ENCODE measurements around the gene CAMSAP3. TPM values are rescaled to one million over a fixed set of nuclear protein-coding genes. Genes with fewer than 3 reads are reported as not detected.
A peak's percentile ranks its signal among the peaks of the same experiment; 100 is the strongest.

The CAMSAP3 gene
- total and polyA plus RNA-seq, 7 experiments from 2014 or later = 0.06 to 0.76 (median 0.20) TPM; not detected in 1

GRCh38 chr19:7602935-7603497 is 7.4 kb downstream of the CAMSAP3 start:
- Mint-ChIP-seq H3K27ac (no peak overlapping the region), H3K4me3 (no peak overlapping the region), H3K27me3 (peaks cover 9 to 31% (median 18%) of the 10 kb centered on the region in 5 donors), H3K9me3 (peaks cover 0 to 6% (median 0%) of the 10 kb centered on the region in 11 donors), H3K36me3 (no peaks in the 10 kb centered on the region), H3K4me1 (peaks cover 0 to 6% (median 0%) of the 10 kb centered on the region in 7 donors)
- Histone ChIP-seq H3K4me3 (ENCODE audit: low read length) (no peak overlapping the region), H3K27ac (ENCODE audit: low read depth, low read length) (no peak overlapping the region), H3K9me3 (ENCODE audit: control insufficient read depth in 2 of 3, low read length in 3 of 3) (no peaks in the 10 kb centered on the region), H3K4me1 (ENCODE audit: control insufficient read depth in 2 of 2, insufficient read depth in 2 of 2, low read length in 2 of 2) (no peaks in the 10 kb centered on the region), H3K36me3 (ENCODE audit: control insufficient read depth in 2 of 3, insufficient read depth in 3 of 3, low read length in 3 of 3) (no peaks in the 10 kb centered on the region), H3K27me3 (ENCODE audit: control insufficient read depth in 2 of 2, insufficient read depth in 2 of 2, low read length in 2 of 2) (no peaks in the 10 kb centered on the region)
- DNase-seq (no peak), ATAC-seq (no peak)
- CTCF ChIA-PET = no interaction called here
- POLR2A ChIA-PET = no interaction called here
- intact Hi-C loops (cut with micrococcal nuclease) = no loop called here

GRCh38 chr19:7603919-7604318 is 8.3 kb downstream of the CAMSAP3 start:
- Mint-ChIP-seq H3K27me3 (peaks cover 2 to 23% (median 11%) of the 10 kb centered on the region in 5 donors), H3K36me3 (no peaks in the 10 kb centered on the region), H3K4me3 (no peak overlapping the region), H3K27ac (no peak overlapping the region), H3K4me1 (peaks cover 0 to 6% (median 0%) of the 10 kb centered on the region in 7 donors), H3K9me3 (peaks cover 0 to 4% (median 0%) of the 10 kb centered on the region in 11 donors)
- POLR2A ChIA-PET = no interaction called here
- DNase-seq (no peak), ATAC-seq (no peak)
- H3K4me1 ChIP-seq (ENCODE audit: control insufficient read depth in 2 of 2, insufficient read depth in 2 of 2, low read length in 2 of 2) = no peaks in the 10 kb centered on the region
- H3K4me3 ChIP-seq (ENCODE audit: low read length) = no peak overlapping the region
- CTCF ChIA-PET = no interaction called here
- intact Hi-C loops (cut with micrococcal nuclease) = no loop called here
- H3K36me3 ChIP-seq (ENCODE audit: control insufficient read depth in 2 of 3, insufficient read depth in 3 of 3, low read length in 3 of 3) = no peaks in the 10 kb centered on the region
- H3K27ac ChIP-seq (ENCODE audit: low read depth, low read length) = no peak overlapping the region
- no peaks in the 10 kb centered on the region for H3K9me3 ChIP-seq (ENCODE audit: control insufficient read depth in 2 of 3, low read length in 3 of 3)
- H3K27me3 ChIP-seq (ENCODE audit: control insufficient read depth in 2 of 2, insufficient read depth in 2 of 2, low read length in 2 of 2) = no peaks in the 10 kb centered on the region

GRCh38 chr19:7605490-7606222 is 10.0 kb downstream of the CAMSAP3 start:
- Histone ChIP-seq H3K9me3 (ENCODE audit: control insufficient read depth in 2 of 3, low read length in 3 of 3) (no peaks in the 10 kb centered on the region), H3K36me3 (ENCODE audit: control insufficient read depth in 2 of 3, insufficient read depth in 3 of 3, low read length in 3 of 3) (no peaks in the 10 kb centered on the region), H3K27me3 (ENCODE audit: control insufficient read depth in 2 of 2, insufficient read depth in 2 of 2, low read length in 2 of 2) (no peaks in the 10 kb centered on the region), H3K4me1 (ENCODE audit: control insufficient read depth in 2 of 2, insufficient read depth in 2 of 2, low read length in 2 of 2) (no peaks in the 10 kb centered on the region), H3K27ac (ENCODE audit: low read depth, low read length) (no peak overlapping the region), H3K4me3 (ENCODE audit: low read length) (no peak overlapping the region)
- peak; percentile 71 for ATAC-seq
- no peak for DNase-seq
- Mint-ChIP-seq H3K9me3 (peaks cover 0 to 4% (median 0%) of the 10 kb centered on the region in 11 donors), H3K27me3 (peaks cover 2 to 22% (median 11%) of the 10 kb centered on the region in 5 donors), H3K27ac (no peak overlapping the region), H3K4me1 (peaks cover 0 to 6% (median 0%) of the 10 kb centered on the region in 7 donors), H3K36me3 (no peaks in the 10 kb centered on the region), H3K4me3 (no peak overlapping the region)
- intact Hi-C loops (cut with micrococcal nuclease) = no loop called here
- ChIA-PET CTCF (interaction anchor here (1.1 kb wide), 1 partner anchor 37 kb away, joined by 4 read pairs; no protein-coding TSS in a partner anchor), POLR2A (no interaction called here)

DNA sequence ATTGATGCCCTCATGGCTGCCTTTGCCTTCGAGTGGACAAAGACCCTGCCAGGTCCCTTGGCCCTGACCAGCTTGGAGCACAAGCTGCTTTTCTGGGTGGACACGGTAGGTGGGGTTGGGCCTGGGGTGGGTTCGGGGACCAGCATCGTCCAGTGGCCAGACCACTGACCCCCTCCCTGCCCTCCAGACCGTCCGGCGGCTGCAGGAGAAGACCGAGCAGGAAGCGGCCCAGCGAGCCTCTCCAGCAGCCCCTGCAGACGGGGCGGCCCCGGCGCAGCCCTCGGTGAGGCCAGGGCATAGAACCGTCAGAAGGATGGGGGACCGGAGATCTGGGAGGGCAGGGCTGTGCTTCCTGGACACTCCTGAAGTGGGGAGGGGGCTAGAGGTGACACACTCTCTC is 10.6 kb downstream of the CAMSAP3 start:
- Mint-ChIP-seq H3K36me3 (no peaks in the 10 kb centered on the region), H3K27ac (no peak overlapping the region), H3K27me3 (peaks cover 2 to 22% (median 11%) of the 10 kb centered on the region in 5 donors), H3K4me3 (no peak overlapping the region), H3K9me3 (peaks cover 0 to 4% (median 0%) of the 10 kb centered on the region in 11 donors), H3K4me1 (peaks cover 0 to 6% (median 0%) of the 10 kb centered on the region in 7 donors)
- Histone ChIP-seq H3K4me3 (ENCODE audit: low read length) (no peak overlapping the region), H3K9me3 (ENCODE audit: control insufficient read depth in 2 of 3, low read length in 3 of 3) (no peaks in the 10 kb centered on the region), H3K27ac (ENCODE audit: low read depth, low read length) (no peak overlapping the region), H3K36me3 (ENCODE audit: control insufficient read depth in 2 of 3, insufficient read depth in 3 of 3, low read length in 3 of 3) (no peaks in the 10 kb centered on the region), H3K4me1 (ENCODE audit: control insufficient read depth in 2 of 2, insufficient read depth in 2 of 2, low read length in 2 of 2) (no peaks in the 10 kb centered on the region), H3K27me3 (ENCODE audit: control insufficient read depth in 2 of 2, insufficient read depth in 2 of 2, low read length in 2 of 2) (no peaks in the 10 kb centered on the region)
- ChIA-PET CTCF (no interaction called here), POLR2A (no interaction called here)
- ATAC-seq (no peak), DNase-seq (no peak)
- intact Hi-C loops (cut with micrococcal nuclease) = no loop called here

DNA sequence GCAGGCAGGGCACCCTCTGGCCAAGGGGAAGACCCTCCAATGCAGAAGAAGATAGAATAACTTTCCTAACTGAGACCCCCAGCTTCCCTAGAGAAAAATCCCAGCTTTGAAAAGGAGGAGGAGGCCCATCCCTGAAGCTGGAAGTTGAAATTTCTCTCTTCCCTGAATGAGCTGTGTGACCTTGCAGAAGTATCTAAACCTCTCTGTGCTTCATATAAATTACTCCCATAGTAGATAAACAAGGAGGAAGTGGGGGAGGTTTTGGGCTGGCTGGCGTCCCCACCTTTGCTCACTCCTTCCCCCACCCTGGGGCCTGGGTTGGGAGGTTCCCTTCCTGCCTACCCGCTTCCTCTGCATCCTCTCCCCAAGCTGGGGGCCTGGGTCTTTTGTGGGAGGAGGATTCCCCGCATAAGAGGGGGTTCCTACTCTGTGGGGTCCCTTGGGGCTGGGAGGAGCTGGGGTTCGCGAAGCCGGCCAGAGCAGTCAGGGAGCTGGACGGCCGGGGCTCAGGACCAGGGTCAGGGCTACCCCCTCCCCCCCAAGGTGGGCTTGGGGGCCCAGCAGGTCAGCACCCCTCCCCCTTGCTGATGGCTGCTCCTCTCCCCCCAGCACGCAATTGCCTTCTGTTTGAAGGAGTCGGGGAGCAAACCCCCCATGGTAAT is 11.7 kb downstream of the CAMSAP3 start:
- H3K27me3 Mint-ChIP-seq = peaks cover under 1 to 15% (median 5%) of the 10 kb centered on the region in 5 donors
- H3K9me3 Mint-ChIP-seq = peaks cover 0 to 4% (median 0%) of the 10 kb centered on the region in 11 donors
- CTCF ChIA-PET = no interaction called here
- no peaks in the 10 kb centered on the region for H3K36me3 Mint-ChIP-seq
- POLR2A ChIA-PET = no interaction called here
- Histone ChIP-seq H3K4me1 (ENCODE audit: control insufficient read depth in 2 of 2, insufficient read depth in 2 of 2, low read length in 2 of 2) (no peaks in the 10 kb centered on the region), H3K36me3 (ENCODE audit: control insufficient read depth in 2 of 3, insufficient read depth in 3 of 3, low read length in 3 of 3) (no peaks in the 10 kb centered on the region), H3K27ac (ENCODE audit: low read depth, low read length) (no peak overlapping the region), H3K27me3 (ENCODE audit: control insufficient read depth in 2 of 2, insufficient read depth in 2 of 2, low read length in 2 of 2) (no peaks in the 10 kb centered on the region), H3K9me3 (ENCODE audit: control insufficient read depth in 2 of 3, low read length in 3 of 3) (no peaks in the 10 kb centered on the region), H3K4me3 (ENCODE audit: low read length) (no peak overlapping the region)
- no peak overlapping the region for H3K4me3 Mint-ChIP-seq
- intact Hi-C loops (cut with micrococcal nuclease) = no loop called here
- no peak overlapping the region for H3K27ac Mint-ChIP-seq
- DNase-seq (no peak), ATAC-seq (no peak)
- peaks cover 0 to 5% (median 0%) of the 10 kb centered on the region in 7 donors for H3K4me1 Mint-ChIP-seq

- intact Hi-C loops (cut with micrococcal nuclease) = no loop called here
- no peak overlapping the region for H3K27ac ChIP-seq (ENCODE audit: low read depth, low read length)
- peaks cover 0 to 4% (median 0%) of the 10 kb centered on the region in 11 donors for H3K9me3 Mint-ChIP-seq
- H3K4me3 ChIP-seq (ENCODE audit: low read length) = no peak overlapping the region
- H3K4me1 ChIP-seq (ENCODE audit: control insufficient read depth in 2 of 2, insufficient read depth in 2 of 2, low read length in 2 of 2) = no peaks in the 10 kb centered on the region
- H3K27me3 ChIP-seq (ENCODE audit: control insufficient read depth in 2 of 2, insufficient read depth in 2 of 2, low read length in 2 of 2) = no peaks in the 10 kb centered on the region
- POLR2A ChIA-PET = no interaction called here
- H3K36me3 ChIP-seq (ENCODE audit: control insufficient read depth in 2 of 3, insufficient read depth in 3 of 3, low read length in 3 of 3) = no peaks in the 10 kb centered on the region
- peaks cover 0 to 9% (median 4%) of the 10 kb centered on the region in 5 donors for H3K27me3 Mint-ChIP-seq
- no peak for ATAC-seq
- no peaks in the 10 kb centered on the region for H3K9me3 ChIP-seq (ENCODE audit: control insufficient read depth in 2 of 3, low read length in 3 of 3)
- H3K4me3 Mint-ChIP-seq = no peak overlapping the region
- no peak for DNase-seq
- CTCF ChIA-PET = no interaction called here
- H3K27ac Mint-ChIP-seq = no peak overlapping the region
- H3K4me1 Mint-ChIP-seq = peaks cover 0 to 4% (median 0%) of the 10 kb centered on the region in 7 donors
- no peaks in the 10 kb centered on the region for H3K36me3 Mint-ChIP-seq
Observed at GRCh38 chr19:7607874-7608560, 12.4 kb downstream of the CAMSAP3 start.

Measured in naive thymus-derived CD4-positive, alpha-beta T cell (primary cell).